ENCODE measurements around the gene CCDC141.
"Not testable (repeated sequence)": the region's sequence is repeated elsewhere in the genome, so short reads cannot be mapped to it uniquely, and the experiment has no call there.

CCDC141 gene

DNA sequence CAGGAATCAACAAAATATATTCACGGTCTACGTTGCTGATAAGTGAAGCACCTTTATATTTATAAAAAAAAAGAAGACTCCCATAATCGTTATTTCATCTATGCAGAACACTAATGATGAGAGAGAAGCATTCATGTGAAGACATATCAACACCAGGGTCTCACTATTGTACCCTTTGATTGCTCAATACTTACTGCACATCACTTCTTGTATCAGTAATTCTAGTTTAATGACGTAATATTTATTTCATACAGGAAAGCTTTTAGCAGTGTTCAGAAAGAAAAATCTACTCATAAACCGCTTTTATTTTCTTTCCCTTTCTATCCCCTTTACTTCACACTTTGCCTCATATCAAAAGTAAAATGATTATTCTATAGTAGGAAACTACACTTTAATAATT is 30.7 kb downstream of the CCDC141 start:
- H3K4me3 ChIP-seq (replicated peaks; ENCODE audit: insufficient read depth, low read length), result no peak overlapping the region
- DNase-seq (ENCODE audit: low read depth in 1 of 2, low spot score in 1 of 2), result no peak
- no peak overlapping the region for H3K27ac ChIP-seq (replicated peaks)
- no peaks in the 10 kb centered on the region for H3K27me3 ChIP-seq (ENCODE audit: insufficient read depth, poor library complexity, severe bottlenecking)
- TF ChIP-seq POLR2AphosphoS5 (IDR thresholded peaks at IDR 0.05; ENCODE audit: low read depth), result no peak
- TF ChIP-seq GABPA (IDR thresholded peaks at IDR 0.05; ENCODE audit: low read depth), result no peak
- no peak for TF ChIP-seq SPI1 (IDR thresholded peaks at IDR 0.05; ENCODE audit: borderline replicate concordance, low read depth)
- TF ChIP-seq, protein P1, sequence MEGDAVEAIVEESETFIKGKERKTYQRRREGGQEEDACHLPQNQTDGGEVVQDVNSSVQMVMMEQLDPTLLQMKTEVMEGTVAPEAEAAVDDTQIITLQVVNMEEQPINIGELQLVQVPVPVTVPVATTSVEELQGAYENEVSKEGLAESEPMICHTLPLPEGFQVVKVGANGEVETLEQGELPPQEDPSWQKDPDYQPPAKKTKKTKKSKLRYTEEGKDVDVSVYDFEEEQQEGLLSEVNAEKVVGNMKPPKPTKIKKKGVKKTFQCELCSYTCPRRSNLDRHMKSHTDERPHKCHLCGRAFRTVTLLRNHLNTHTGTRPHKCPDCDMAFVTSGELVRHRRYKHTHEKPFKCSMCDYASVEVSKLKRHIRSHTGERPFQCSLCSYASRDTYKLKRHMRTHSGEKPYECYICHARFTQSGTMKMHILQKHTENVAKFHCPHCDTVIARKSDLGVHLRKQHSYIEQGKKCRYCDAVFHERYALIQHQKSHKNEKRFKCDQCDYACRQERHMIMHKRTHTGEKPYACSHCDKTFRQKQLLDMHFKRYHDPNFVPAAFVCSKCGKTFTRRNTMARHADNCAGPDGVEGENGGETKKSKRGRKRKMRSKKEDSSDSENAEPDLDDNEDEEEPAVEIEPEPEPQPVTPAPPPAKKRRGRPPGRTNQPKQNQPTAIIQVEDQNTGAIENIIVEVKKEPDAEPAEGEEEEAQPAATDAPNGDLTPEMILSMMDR (IDR thresholded peaks at IDR 0.05; ENCODE audit: insufficient read depth, low read length), result no peak
- TF ChIP-seq, protein P2, sequence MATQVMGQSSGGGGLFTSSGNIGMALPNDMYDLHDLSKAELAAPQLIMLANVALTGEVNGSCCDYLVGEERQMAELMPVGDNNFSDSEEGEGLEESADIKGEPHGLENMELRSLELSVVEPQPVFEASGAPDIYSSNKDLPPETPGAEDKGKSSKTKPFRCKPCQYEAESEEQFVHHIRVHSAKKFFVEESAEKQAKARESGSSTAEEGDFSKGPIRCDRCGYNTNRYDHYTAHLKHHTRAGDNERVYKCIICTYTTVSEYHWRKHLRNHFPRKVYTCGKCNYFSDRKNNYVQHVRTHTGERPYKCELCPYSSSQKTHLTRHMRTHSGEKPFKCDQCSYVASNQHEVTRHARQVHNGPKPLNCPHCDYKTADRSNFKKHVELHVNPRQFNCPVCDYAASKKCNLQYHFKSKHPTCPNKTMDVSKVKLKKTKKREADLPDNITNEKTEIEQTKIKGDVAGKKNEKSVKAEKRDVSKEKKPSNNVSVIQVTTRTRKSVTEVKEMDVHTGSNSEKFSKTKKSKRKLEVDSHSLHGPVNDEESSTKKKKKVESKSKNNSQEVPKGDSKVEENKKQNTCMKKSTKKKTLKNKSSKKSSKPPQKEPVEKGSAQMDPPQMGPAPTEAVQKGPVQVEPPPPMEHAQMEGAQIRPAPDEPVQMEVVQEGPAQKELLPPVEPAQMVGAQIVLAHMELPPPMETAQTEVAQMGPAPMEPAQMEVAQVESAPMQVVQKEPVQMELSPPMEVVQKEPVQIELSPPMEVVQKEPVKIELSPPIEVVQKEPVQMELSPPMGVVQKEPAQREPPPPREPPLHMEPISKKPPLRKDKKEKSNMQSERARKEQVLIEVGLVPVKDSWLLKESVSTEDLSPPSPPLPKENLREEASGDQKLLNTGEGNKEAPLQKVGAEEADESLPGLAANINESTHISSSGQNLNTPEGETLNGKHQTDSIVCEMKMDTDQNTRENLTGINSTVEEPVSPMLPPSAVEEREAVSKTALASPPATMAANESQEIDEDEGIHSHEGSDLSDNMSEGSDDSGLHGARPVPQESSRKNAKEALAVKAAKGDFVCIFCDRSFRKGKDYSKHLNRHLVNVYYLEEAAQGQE (IDR thresholded peaks at IDR 0.05; ENCODE audit: insufficient replicate concordance, low read depth), result no peak

DNA sequence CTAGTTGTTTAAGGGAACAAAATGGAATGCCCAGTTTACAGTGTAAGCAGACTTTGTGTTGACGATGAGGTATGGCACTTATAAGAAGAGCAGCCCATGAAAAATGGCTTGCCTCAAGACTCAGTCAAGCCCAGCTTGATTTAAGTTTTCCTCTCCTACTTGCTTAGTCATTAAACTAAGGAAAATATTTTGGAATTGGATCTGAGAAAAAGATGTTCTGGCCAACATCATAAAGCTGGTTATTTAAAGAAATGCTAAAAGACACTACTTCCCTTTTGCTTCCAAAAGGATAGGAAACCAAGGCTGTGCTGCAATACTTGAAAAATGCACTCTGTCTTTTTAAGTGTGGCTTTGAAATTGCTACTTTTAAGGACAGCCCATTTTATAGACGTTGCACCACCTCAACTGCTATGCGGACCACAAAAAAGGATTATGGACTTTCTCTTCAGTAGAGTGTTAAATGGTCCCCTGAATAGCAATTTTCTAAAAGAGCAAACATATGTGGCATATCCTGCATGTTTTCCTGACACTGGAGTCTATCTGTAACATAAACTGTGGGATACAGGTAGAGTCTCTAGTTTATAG is 32.1 kb downstream of the CCDC141 start:
- Histone ChIP-seq H3K4me3 (replicated peaks; ENCODE audit: insufficient read depth, low read length) (no peak overlapping the region), H3K27me3 (ENCODE audit: insufficient read depth, poor library complexity, severe bottlenecking) (no peaks in the 10 kb centered on the region), H3K27ac (replicated peaks) (no peak overlapping the region)
- DNase-seq (ENCODE audit: low read depth in 1 of 2, low spot score in 1 of 2), result peak in 1 of 2 experiments; percentile 22
- TF ChIP-seq GABPA (IDR thresholded peaks at IDR 0.05; ENCODE audit: low read depth), result no peak
- TF ChIP-seq, protein P2 (IDR thresholded peaks at IDR 0.05; ENCODE audit: insufficient replicate concordance, low read depth), result no peak
- TF ChIP-seq POLR2AphosphoS5 (IDR thresholded peaks at IDR 0.05; ENCODE audit: low read depth), result no peak
- peak; percentile 7; the same call in 1 of the 2 replicates for TF ChIP-seq SPI1 (IDR thresholded peaks at IDR 0.05; ENCODE audit: borderline replicate concordance, low read depth)
- TF ChIP-seq, protein P1 (IDR thresholded peaks at IDR 0.05; ENCODE audit: insufficient read depth, low read length), result no peak

DNA sequence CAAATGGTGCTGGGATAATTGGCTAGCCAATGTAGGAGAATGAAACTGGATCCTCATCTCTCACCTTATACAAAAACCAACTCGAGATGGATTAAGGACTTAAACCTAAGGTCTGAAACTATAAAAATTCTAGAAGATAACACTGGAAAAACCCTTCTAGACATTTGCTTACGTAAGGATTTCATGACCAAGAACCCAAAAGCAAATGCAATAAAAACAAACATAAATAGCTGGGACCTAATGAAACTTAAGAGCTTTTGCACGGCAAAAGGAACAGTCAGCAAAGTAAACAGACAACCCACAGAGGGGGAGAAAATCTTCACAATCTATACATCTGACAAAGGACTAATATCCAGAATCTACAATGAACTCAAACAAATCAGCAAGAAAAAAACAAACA is 35.7 kb downstream of the CCDC141 start:
- not testable (repeated sequence) for DNase-seq (ENCODE audit: low read depth in 1 of 2, low spot score in 1 of 2); H3K27me3 ChIP-seq (ENCODE audit: insufficient read depth, poor library complexity, severe bottlenecking); H3K4me3 ChIP-seq (replicated peaks; ENCODE audit: insufficient read depth, low read length); H3K27ac ChIP-seq (replicated peaks)

DNA sequence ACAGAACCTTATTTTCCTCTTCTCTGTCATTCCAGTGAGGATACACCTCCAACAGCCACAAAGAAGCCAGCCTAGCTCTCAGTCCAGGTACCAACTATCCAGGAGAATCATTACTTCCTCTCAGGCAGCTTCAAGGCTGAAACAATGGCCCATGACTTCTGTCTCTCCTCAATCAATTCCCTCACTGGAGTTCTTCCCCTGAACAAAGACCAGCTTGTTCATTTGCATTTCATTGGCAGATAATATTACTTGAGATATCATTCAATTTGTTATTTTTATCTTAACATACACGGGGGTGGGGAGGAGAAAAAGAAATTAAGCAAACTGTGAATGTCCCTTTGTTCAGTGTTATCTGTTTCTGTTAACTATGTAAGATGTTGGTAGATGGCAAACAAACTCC is 44.0 kb downstream of the CCDC141 start:
- Histone ChIP-seq H3K27ac (replicated peaks) (no peak overlapping the region), H3K4me3 (replicated peaks; ENCODE audit: insufficient read depth, low read length) (no peak overlapping the region), H3K27me3 (ENCODE audit: insufficient read depth, poor library complexity, severe bottlenecking) (no peaks in the 10 kb centered on the region)
- no peak for DNase-seq (ENCODE audit: low read depth in 1 of 2, low spot score in 1 of 2)
- TF ChIP-seq, protein P1 (IDR thresholded peaks at IDR 0.05; ENCODE audit: insufficient read depth, low read length), result no peak
- no peak for TF ChIP-seq GABPA (IDR thresholded peaks at IDR 0.05; ENCODE audit: low read depth)
- TF ChIP-seq POLR2AphosphoS5 (IDR thresholded peaks at IDR 0.05; ENCODE audit: low read depth), result no peak
